ENCODE data around the gene TESMIN.

The TESMIN gene

DNA sequence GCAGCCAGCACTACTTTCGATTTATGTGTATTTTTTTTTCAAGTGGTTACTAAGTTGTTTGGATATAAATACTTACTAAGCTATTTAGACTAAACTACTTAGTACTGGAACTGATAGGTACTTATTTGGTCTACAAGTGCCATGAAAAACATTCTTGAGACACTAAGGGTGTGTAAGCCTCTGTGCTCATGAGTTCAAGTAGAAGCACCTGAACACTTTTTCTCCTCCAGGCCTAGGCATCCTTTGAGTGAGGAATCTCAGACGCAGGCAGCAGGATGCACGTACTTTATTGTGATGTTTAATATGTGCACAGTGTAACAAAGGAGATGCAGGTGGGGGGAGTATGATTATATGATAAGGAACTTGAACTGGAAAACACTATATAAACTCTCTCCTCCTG lies 7.8 kb downstream of the TESMIN start:
- no peak for DNase-seq (ENCODE audit: low read depth)
- TF ChIP-seq CTCF (IDR thresholded peaks at IDR 0.05; ENCODE audit: insufficient read depth, low read depth, low read length, missing control alignments), result no peak
- H3K4me3 ChIP-seq (ENCODE audit: low read length), result no peak overlapping the region

- no peak for DNase-seq (ENCODE audit: low read depth)
- no peak overlapping the region for H3K4me3 ChIP-seq (ENCODE audit: low read length)
- no peak for TF ChIP-seq CTCF (IDR thresholded peaks at IDR 0.05; ENCODE audit: insufficient read depth, low read depth, low read length, missing control alignments)
These were observed 9.9 kb downstream of the TESMIN start for GRCh38 chr11:68741463-68741862.

GRCh38 chr11:68735646-68736045 lies 15.7 kb downstream of the TESMIN start:
- no peak for DNase-seq (ENCODE audit: low read depth)

DNA sequence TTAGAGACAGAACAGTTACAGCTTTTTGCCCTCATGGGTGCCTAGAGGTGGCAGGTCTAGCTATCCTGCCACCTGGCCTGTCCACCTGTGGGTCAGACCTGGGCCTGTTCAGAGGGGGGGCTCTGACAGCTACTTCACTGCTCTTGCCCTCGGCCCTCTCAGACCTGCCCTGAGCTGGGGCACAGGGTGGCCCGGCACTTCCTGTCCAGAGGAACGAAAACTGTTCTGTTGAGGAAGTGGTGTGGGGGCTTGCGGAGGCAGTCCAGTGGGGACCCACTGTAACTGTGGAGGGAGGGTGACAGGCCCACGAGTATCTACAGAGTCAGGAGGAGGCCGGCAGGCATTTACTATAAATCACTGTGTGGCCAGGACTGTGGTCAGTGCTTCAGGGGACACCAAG lies 16.2 kb downstream of the TESMIN start:
- no peak for DNase-seq (ENCODE audit: low read depth)

More at GRCh38 chr11:68735646-68736045, 15.7 kb downstream of the TESMIN start:
- TF ChIP-seq CTCF (IDR thresholded peaks at IDR 0.05; ENCODE audit: insufficient read depth, low read depth, low read length, missing control alignments), result no peak
- H3K4me3 ChIP-seq (ENCODE audit: low read length), result no peak overlapping the region

GRCh38 chr11:68734111-68734510 lies 17.2 kb downstream of the TESMIN start:
- TF ChIP-seq CTCF (IDR thresholded peaks at IDR 0.05; ENCODE audit: insufficient read depth, low read depth, low read length, missing control alignments), result no peak
- no peak for DNase-seq (ENCODE audit: low read depth)
- H3K4me3 ChIP-seq (ENCODE audit: low read length), result no peak overlapping the region

More for the DNA sequence above, 16.2 kb downstream of the TESMIN start:
- TF ChIP-seq CTCF (IDR thresholded peaks at IDR 0.05; ENCODE audit: insufficient read depth, low read depth, low read length, missing control alignments), result no peak
- no peak overlapping the region for H3K4me3 ChIP-seq (ENCODE audit: low read length)

GRCh38 chr11:68727783-68728182 lies 23.5 kb downstream of the TESMIN start:
- no peak for TF ChIP-seq CTCF (IDR thresholded peaks at IDR 0.05; ENCODE audit: insufficient read depth, low read depth, low read length, missing control alignments)
- DNase-seq (ENCODE audit: low read depth), result peak; percentile 9
- no peak overlapping the region for H3K4me3 ChIP-seq (ENCODE audit: low read length)

GRCh38 chr11:68724293-68724692 lies 27.0 kb downstream of the TESMIN start:
- no peak overlapping the region for H3K4me3 ChIP-seq (ENCODE audit: low read length)
- DNase-seq (ENCODE audit: low read depth), result no peak
- TF ChIP-seq CTCF (IDR thresholded peaks at IDR 0.05; ENCODE audit: insufficient read depth, low read depth, low read length, missing control alignments), result no peak
